Type B pancreatic cell (in vitro differentiated cells): ENCODE measurements around the gene TTC19. TPM values are rescaled to one million over a fixed set of nuclear protein-coding genes. Genes with fewer than 3 reads are reported as not detected.
"Not testable (repeated sequence)": the region's sequence is repeated elsewhere in the genome, so short reads cannot be mapped to it uniquely, and the experiment has no call there.

Experiments
- DNase-seq: peaks from one replicate; pipeline ENCODE4 v3.0.0; 2021; ENCODE audit warnings: mixed read lengths; ENCODE audit not compliant: unreplicated experiment; ENCODE audit errors: extremely low spot score
- H3K27ac Mint-ChIP-seq: 2 replicates; pipeline ENCODE4 v1.8.0; 2021; ENCODE audit warnings: mild to moderate bottlenecking, mixed read lengths
- H3K27me3 Mint-ChIP-seq: 2 replicates; pipeline ENCODE4 v1.8.0; 2021; ENCODE audit warnings: mixed read lengths
- H3K36me3 Mint-ChIP-seq: 2 replicates; pipeline ENCODE4 v1.8.0; 2021; ENCODE audit warnings: mixed read lengths
- H3K4me1 Mint-ChIP-seq: one replicate; pipeline ENCODE4 v1.8.0; 2021; ENCODE audit warnings: mixed read lengths; ENCODE audit not compliant: unreplicated experiment
- H3K4me3 Mint-ChIP-seq: 2 replicates; pipeline ENCODE4 v1.8.0; 2021; ENCODE audit warnings: mild to moderate bottlenecking, mixed read lengths
- H3K9me3 Mint-ChIP-seq: 2 replicates; pipeline ENCODE4 v1.8.0; 2021; ENCODE audit warnings: mixed read lengths
- total RNA-seq: library from RNA; stranded (reverse); gene quantifications from 2 replicates; pipeline ENCODE4 v1.2.1, GENCODE V29; 2021; ENCODE audit warnings: low replicate concordance
- TF ChIP-seq, protein P1 (sequence below): fragments of 200-600 bp; sonication (generic); conservative IDR thresholded peaks from 2 replicates; pipeline ENCODE4 v1.5.0; 2021; ENCODE audit warnings: antibody characterized with exemption, mild to moderate bottlenecking

TTC19 gene
- total RNA-seq, 1 donor from 2014 or later: 43.3 TPM

GRCh38 chr17:16050844-16051243, 51.2 kb downstream of the TTC19 start:
- Mint-ChIP-seq H3K27ac (no peak overlapping the region), H3K9me3 (peaks cover 5% of the 10 kb centered on the region), H3K27me3 (no peaks in the 10 kb centered on the region), H3K4me1 (no peaks in the 10 kb centered on the region), H3K36me3 (peaks cover 60% of the 10 kb centered on the region), H3K4me3 (no peak overlapping the region)
- TF ChIP-seq, protein P1, sequence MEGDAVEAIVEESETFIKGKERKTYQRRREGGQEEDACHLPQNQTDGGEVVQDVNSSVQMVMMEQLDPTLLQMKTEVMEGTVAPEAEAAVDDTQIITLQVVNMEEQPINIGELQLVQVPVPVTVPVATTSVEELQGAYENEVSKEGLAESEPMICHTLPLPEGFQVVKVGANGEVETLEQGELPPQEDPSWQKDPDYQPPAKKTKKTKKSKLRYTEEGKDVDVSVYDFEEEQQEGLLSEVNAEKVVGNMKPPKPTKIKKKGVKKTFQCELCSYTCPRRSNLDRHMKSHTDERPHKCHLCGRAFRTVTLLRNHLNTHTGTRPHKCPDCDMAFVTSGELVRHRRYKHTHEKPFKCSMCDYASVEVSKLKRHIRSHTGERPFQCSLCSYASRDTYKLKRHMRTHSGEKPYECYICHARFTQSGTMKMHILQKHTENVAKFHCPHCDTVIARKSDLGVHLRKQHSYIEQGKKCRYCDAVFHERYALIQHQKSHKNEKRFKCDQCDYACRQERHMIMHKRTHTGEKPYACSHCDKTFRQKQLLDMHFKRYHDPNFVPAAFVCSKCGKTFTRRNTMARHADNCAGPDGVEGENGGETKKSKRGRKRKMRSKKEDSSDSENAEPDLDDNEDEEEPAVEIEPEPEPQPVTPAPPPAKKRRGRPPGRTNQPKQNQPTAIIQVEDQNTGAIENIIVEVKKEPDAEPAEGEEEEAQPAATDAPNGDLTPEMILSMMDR: no peak
- no peak for DNase-seq

- H3K27me3 Mint-ChIP-seq: no peaks in the 10 kb centered on the region
- peaks cover 54% of the 10 kb centered on the region for H3K36me3 Mint-ChIP-seq
- no peak overlapping the region for H3K27ac Mint-ChIP-seq
- TF ChIP-seq, protein P1: no peak
- H3K4me3 Mint-ChIP-seq: no peak overlapping the region
- H3K9me3 Mint-ChIP-seq: peaks cover 5% of the 10 kb centered on the region
- H3K4me1 Mint-ChIP-seq: no peaks in the 10 kb centered on the region
- no peak for DNase-seq
Measured at GRCh38 chr17:16052486-16052885, 52.9 kb downstream of the TTC19 start.

DNA sequence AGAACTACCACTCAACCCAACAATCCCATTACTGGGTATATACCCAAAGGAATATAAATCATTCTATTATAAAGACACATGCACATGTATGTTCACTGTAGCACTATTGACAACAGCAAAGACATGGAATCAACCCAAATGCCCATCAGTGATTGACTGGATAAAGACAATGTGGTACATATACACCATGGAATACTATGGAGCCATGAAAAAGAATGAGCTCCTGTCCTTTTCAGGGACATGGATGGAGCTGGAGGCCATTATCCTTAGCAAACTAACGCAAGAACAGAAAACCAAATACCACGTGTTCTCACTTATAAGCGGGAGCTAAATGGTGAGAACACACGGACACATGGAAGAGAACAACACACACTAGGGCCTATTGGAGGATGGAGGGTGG, 55.5 kb downstream of the TTC19 start:
- not testable (repeated sequence) for DNase-seq, H3K27me3 Mint-ChIP-seq, H3K27ac Mint-ChIP-seq, H3K4me3 Mint-ChIP-seq, H3K4me1 Mint-ChIP-seq, H3K9me3 Mint-ChIP-seq
- peaks cover 59% of the 10 kb centered on the region for H3K36me3 Mint-ChIP-seq

- no peak for DNase-seq
- H3K9me3 Mint-ChIP-seq: no peaks in the 10 kb centered on the region
- no peak overlapping the region for H3K27ac Mint-ChIP-seq
- H3K36me3 Mint-ChIP-seq: peaks cover 41% of the 10 kb centered on the region
- no peak overlapping the region for H3K4me3 Mint-ChIP-seq
- no peaks in the 10 kb centered on the region for H3K4me1 Mint-ChIP-seq
- TF ChIP-seq, protein P1: no peak
- H3K27me3 Mint-ChIP-seq: no peaks in the 10 kb centered on the region
Measured at GRCh38 chr17:16061631-16062030, 62.0 kb downstream of the TTC19 start.

DNA sequence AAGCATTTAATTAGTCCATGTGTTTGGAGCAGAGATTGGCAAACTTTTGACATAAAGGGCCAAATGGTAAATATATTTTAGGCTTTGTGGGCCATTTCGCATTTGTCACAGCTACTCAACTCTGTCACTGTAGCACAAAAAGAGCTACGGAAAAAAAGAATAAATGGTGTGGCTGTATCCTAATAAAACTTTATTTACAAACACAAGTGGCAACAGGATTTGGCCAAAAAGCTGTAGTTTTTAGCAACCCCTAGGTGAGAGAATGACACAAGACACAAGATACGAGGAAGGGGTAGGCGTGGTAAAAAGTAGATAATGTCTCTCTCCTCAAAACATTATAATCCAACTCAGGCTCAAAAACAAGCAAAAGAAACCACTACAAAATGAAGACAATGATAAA, 66.5 kb downstream of the TTC19 start:
- TF ChIP-seq, protein P1: no peak
- H3K27ac Mint-ChIP-seq: no peak overlapping the region
- H3K27me3 Mint-ChIP-seq: no peaks in the 10 kb centered on the region
- H3K4me1 Mint-ChIP-seq: no peaks in the 10 kb centered on the region
- H3K9me3 Mint-ChIP-seq: no peaks in the 10 kb centered on the region
- no peak overlapping the region for H3K4me3 Mint-ChIP-seq
- H3K36me3 Mint-ChIP-seq: peaks cover 46% of the 10 kb centered on the region
- no peak for DNase-seq

- no peak overlapping the region for H3K27ac Mint-ChIP-seq
- peaks cover 49% of the 10 kb centered on the region for H3K36me3 Mint-ChIP-seq
- no peaks in the 10 kb centered on the region for H3K4me1 Mint-ChIP-seq
- no peak overlapping the region for H3K4me3 Mint-ChIP-seq
- no peaks in the 10 kb centered on the region for H3K9me3 Mint-ChIP-seq
- no peak for DNase-seq
- TF ChIP-seq, protein P1: no peak
- H3K27me3 Mint-ChIP-seq: no peaks in the 10 kb centered on the region
Measured at GRCh38 chr17:16068323-16068722, 68.7 kb downstream of the TTC19 start.
